Left renal cortex interstitium (tissue), 4 donors: ENCODE results near the gene NOP58. TPM values are rescaled to one million over a fixed set of nuclear protein-coding genes. Genes with fewer than 3 reads are reported as not detected.
A peak's percentile ranks its signal among the peaks of the same experiment; 100 is the strongest.
"Not testable (repeated sequence)": the region's sequence is repeated elsewhere in the genome, so short reads cannot be mapped to it uniquely, and the experiment has no call there.

ENCODE experiments used
- DNase-seq, 4 donors: peaks; one replicate each; pipeline ENCODE4 v3.0.0-alpha.2; 2013; ENCODE audit warnings: low read depth in 4 of 4, low spot score in 2 of 4, missing footprints in 1 of 4
- polyA plus RNA-seq, 4 donors: library from polyadenylated mRNA; unstranded; fragments of 120-200 nt; gene quantifications; one replicate each; pipeline ENCODE4 v1.2.1, GENCODE V29; 2013; ENCODE audit not compliant: insufficient read length in 4 of 4

NOP58 gene
- polyA plus RNA-seq, result 100 to 1,000 TPM in 3 of 4 donors, 10 to 100 TPM in 1; 93.9 to 121 (median 112) TPM

- peak; percentile 91 to 96 (median 92) for DNase-seq
These were observed at the start of gene NOP58 for GRCh38 chr2:202265467-202266277. Gene NOP58 (plus strand): TSS chr2:202265763. CDS start chr2:202265942, 179 bp downstream.

- no peak for DNase-seq
These were observed 43.7 kb upstream of the NOP58 start for GRCh38 chr2:202221873-202222272.

GRCh38 chr2:202237787-202238233, 27.8 kb upstream of the NOP58 start:
- peak; percentile 32 to 63 (median 46) for DNase-seq

DNA sequence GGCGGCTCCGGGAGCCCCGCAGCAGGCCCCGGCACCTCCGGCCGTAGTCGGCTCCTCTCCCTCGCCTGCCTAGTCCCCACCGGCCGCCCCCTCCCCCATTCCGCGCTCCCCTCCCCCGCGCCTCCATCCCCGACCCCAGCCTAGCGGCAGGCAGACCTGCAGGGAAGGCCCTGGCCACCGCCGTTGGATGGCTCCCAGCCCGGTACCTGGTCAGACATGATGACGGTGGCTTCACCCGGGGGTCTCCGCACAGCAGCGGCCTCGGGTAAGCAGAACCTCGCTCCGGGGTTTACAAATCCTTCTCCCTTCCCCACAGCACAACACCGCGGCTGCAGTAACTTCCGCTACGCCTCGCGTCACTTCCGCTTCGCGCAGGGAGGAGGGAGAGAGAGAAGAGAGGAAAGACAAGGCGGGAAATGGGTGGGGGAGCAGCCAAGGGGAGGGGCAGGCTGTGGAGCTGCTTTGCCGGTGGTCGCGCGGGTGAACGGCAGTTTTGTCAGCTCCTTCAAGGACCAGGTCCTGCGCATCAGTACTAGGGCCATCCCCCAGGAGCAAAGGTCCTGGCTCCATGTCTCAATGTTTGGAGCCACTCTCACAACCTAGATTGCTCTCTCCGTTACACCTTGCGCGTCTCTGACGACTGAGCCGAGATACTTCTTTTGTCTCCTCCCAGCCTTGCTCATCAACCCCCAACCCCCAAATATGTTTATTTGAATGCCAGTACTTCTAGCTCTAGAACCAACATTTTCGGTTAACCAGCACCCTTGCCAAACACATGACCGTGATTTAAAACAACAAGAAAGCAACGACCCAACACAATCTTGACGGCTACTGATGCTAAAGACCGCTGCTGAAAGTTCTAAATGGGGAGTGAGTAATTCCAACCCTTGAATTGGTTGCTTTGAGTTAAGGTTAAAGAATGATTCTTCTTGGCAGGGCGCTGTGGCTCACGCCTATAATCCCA, 27.0 kb upstream of the NOP58 start, which contains the start of gene SUMO1:
Gene SUMO1, minus strand, starts transcription at position 364 of the 964 bp plus-strand sequence. Its CDS starts 146 bp downstream, at position 218.
- peak; percentile 81 to 96 (median 90) for DNase-seq

DNA sequence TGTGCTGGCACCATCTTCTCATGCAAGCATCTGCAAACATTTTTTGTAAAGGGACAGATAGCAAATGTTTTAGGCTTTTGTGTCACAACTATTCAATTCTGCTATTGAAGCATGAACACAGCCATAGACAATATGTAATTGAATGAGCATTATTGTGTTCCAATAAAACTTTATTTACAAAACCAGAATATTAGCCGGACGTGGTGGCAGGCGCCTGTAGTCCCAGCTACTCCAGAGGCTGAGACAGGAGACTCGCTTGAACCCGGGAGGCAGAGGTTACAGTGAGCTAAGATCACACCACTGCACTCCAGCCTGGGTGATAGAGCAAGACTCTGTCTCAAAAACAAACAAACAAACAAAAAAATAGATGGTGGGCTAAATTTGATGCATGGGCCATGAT, 17.9 kb upstream of the NOP58 start:
- not testable (repeated sequence) for DNase-seq

DNA sequence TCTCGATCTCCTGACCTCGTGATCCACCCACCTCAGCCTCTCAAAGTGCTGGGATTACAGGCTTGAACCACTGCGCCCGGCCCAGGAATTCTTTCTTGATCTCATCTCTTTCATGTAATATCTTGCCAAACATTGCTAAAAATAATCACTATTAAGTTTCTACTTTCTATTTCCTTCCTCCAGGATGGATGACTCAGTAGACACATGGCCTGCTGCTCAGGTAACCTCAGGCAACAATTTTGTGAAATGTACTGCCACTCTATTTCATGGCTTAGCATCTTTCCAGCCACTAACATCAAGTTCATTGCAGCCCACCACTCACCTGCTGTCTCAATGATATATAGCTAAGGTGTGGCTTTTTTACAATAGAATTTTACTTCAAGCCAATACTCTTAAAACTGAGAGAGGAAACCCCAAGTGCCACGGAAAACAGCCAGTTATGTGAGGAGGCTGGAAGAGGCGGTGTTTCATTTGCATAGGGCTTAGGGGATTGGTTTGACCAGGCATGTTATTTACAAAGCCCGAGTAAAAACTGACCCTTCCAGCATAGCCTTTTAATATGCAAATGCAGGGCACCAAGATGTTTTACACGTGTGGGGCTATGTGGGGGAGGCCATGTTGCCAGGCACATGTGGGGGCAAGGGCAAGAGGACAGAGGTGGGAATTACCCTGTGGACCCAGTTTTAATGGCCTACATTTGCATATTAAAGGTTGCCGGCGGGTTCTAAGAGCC, 15.9 kb upstream of the NOP58 start:
- DNase-seq, result no peak

GRCh38 chr2:202251494-202251893, 14.1 kb upstream of the NOP58 start:
- no peak for DNase-seq

- DNase-seq, result no peak
These were observed 4.0 kb upstream of the NOP58 start for GRCh38 chr2:202261531-202261930.

DNA sequence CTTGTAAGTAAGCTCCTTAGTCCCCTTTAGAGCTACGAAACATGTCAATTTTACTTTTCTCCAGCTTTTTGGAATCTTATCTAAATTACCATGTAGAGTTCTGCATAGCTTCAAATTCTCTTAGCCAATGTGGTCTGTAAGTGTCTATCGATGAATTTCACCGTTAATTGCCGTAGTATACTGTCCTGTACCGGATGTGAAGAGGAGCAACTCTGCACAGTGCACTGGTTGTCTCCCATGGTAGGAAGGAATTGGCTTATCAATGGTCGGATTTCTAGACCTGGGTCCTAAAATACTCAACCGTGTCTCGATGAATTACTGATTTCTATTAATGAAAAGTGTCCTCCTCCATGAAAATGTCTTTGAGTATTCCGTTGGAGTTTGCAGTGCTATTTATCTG, 1.9 kb downstream of the NOP58 start:
- DNase-seq, result no peak

- DNase-seq, result no peak
These were observed 4.0 kb downstream of the NOP58 start for GRCh38 chr2:202269585-202269984.

DNA sequence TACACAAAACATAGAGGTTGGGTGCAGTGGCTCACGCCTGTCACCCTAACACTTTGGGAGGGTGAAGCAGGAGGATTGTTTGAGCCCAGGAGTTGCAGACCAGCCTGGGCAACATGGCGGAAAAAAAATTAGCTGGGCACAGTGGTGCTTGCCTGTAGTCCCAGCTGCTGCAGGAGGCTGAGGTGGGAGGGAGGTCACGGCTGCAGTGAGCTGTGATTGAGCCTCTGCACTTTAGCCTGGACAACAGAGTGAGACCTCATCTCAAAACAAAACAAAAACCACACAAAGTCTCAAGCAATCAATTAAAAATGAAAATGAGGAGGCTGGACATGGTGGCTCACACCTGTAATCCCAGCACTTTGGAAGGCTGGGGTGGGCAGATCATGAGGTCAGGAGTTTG, 4.9 kb downstream of the NOP58 start:
- no peak for DNase-seq

DNA sequence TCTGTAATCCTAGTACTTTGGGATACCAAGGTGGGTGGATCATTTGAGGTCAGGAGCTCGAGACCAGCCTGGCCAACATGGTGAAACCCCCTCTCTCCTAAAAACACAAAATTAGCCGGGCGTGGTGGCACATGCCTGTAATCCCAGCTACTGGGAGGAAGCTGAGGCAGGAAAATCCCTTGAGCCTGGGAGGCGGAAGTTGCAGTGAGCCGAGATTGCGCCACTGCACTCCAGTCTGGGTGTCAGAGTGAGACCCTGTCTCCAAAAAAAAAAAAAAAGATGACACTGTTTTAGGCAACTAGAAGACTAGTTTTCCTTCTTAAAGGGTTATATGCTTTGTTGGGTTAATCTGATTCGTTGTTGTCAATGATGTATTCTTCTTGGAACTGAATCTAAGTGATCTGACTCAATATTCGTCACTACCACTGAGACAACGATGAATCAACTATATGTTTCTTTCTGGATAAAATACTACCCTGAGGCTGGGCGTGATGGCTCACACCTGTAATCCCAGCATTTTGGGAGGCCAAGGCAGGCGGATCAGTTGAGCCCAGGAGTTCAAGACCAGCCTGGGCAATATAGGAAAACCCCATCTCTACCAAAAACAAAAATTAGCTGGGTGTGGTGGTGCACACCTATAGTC, 10.6 kb downstream of the NOP58 start:
- DNase-seq, result not testable (repeated sequence)

DNA sequence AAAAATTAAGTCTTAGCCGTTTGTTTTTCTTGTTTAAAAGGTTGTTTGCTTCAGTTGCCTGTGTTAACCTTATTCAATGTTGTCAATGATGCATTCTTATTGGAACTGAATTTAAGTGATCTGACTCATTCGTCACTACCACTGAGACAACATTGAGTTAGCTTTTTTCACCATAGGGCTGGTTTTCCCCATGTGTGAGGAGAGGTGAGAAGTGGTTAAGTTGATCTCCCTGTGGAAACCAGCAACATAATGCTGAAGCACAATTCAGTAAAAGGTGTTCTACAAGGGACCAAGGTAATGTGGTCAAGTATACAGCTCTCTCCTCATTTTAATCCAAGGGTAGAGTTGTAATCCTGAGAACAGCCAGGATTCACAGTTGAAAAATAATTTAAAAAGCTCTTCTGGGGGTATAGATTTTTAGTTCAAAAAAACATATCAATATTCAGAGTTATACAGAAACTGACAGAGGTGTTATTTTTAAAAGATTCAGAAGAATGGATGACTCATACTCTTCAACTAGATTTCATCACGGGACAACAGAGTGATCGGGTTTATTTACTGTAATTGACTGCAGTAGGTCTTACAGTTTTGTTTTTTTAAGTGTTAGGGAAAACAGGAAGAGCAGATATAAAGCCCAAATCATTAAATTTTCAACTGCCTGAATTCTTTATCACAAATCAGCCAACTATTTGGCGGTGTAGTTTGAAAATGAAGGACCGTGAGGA, 12.6 kb downstream of the NOP58 start:
- no peak for DNase-seq

DNA sequence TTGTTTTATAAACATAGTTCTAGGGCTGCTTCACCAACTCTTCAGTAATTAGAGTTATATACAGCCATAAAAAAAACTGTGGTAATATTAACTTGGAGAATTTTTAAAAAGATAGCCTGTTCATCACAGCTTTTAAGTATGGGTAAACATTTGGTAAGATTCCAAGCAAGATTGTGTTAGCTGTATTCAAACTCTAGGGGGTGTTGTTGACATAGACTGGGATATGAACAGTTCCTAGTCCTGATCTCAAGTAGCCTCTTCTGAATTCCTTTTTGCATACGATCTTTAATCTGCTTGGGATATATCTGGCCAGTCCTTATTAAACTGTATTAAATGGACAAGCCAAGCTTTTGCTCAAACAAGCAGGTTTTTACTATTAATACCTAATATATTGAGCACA, 13.4 kb downstream of the NOP58 start:
- no peak for DNase-seq

- no peak for DNase-seq
These were observed 21.0 kb downstream of the NOP58 start for GRCh38 chr2:202286595-202286994.

- DNase-seq, result no peak
These were observed 24.0 kb downstream of the NOP58 start for GRCh38 chr2:202289394-202290204.

GRCh38 chr2:202290316-202290715, 24.8 kb downstream of the NOP58 start:
- DNase-seq, result no peak

GRCh38 chr2:202290970-202291369, 25.4 kb downstream of the NOP58 start:
- DNase-seq, result no peak
